SK-N-SH (cell line): ENCODE results near the gene AGAP1. TPM values are rescaled to one million over a fixed set of nuclear protein-coding genes. Genes with fewer than 3 reads are reported as not detected.

Source experiments
- CTCF ChIA-PET: fragments of 300-600, 350-600 bp; formaldehyde crosslinking; extraction: SDS; loops from one replicate; lab custom pipeline; 2021; lab: Yijun Ruan, JAX
- POLR2A ChIA-PET: fragments of 350-600 bp; sonication (Branson Sonifier 250); formaldehyde crosslinking; extraction: SDS; loops from one replicate; lab custom pipeline; 2020; ENCODE audit warnings: antibody characterized with exemption, inconsistent platforms; lab: Yijun Ruan, JAX
- DNase-seq: peaks from one replicate; pipeline ENCODE4 v3.0.0; 2012
- H2AFZ ChIP-seq: fragments of 200-600 bp; sonication (generic); 2 replicates; pipeline ENCODE4 v1.8.1; 2016; ENCODE audit warnings: antibody characterized with exemption, mild to moderate bottlenecking, low read depth
- H3F3A ChIP-seq: fragments of 200-600 bp; sonication (generic); replicated peaks from 2 replicates; pipeline ENCODE3; 2016; ENCODE audit warnings: antibody characterized with exemption, mild to moderate bottlenecking; ENCODE audit not compliant: insufficient read depth
- H3K27ac ChIP-seq, 2 experiments: fragments of 200-500 bp in 1 of 2; fragments of 200-600 bp in 1 of 2; sonication (Bioruptor generic) in 1 of 2; sonication (generic), shearing (Covaris generic) in 1 of 2; 2 replicates each; pipeline versions ENCODE4 v1.5.1 to v1.6.1; 2014 to 2016; ENCODE audit warnings: low read depth in 2 of 2, inconsistent platforms in 1 of 2, low read length in 1 of 2, mild to moderate bottlenecking in 1 of 2, mixed read lengths in 1 of 2
- H3K27me3 ChIP-seq: fragments of 200-600 bp; sonication (generic), shearing (Covaris generic); 2 replicates; pipeline ENCODE4 v1.6.1; 2016; ENCODE audit warnings: mixed run types; ENCODE audit not compliant: insufficient read depth
- H3K36me3 ChIP-seq, 2 experiments: fragments of 200-500 bp in 1 of 2; fragments of 200-600 bp in 1 of 2; sonication (Bioruptor generic) in 1 of 2; sonication (generic) in 1 of 2; replicated peaks in 1 of 2; 2 replicates each; pipeline versions ENCODE3 to v1.5.1; 2014 to 2016; ENCODE audit warnings: low read length in 1 of 2, mild to moderate bottlenecking in 1 of 2; ENCODE audit not compliant: insufficient read depth in 2 of 2, control insufficient read depth in 1 of 2
- H3K4me1 ChIP-seq, 2 experiments: fragments of 200-500 bp in 1 of 2; fragments of 200-600 bp in 1 of 2; sonication (Bioruptor generic) in 1 of 2; sonication (generic), shearing (Covaris generic) in 1 of 2; 2 replicates each; pipeline versions ENCODE4 v1.5.1 to v1.6.1; 2014 to 2016; ENCODE audit warnings: low read depth in 1 of 2, low read length in 1 of 2, mixed run types in 1 of 2; ENCODE audit not compliant: insufficient read depth in 2 of 2, control insufficient read depth in 1 of 2
- H3K4me2 ChIP-seq: fragments of 200-600 bp; sonication (generic), shearing (Covaris generic); 2 replicates; pipeline ENCODE4 v1.6.1; 2017; ENCODE audit warnings: mixed run types
- H3K4me3 ChIP-seq, 2 experiments: fragments of 200-500 bp in 1 of 2; fragments of 200-600 bp in 1 of 2; sonication (Bioruptor generic) in 1 of 2; sonication (generic), shearing (Covaris generic) in 1 of 2; 2 replicates each; pipeline versions ENCODE4 v1.5.1 to v1.8.1; 2014 to 2016; ENCODE audit warnings: low read depth in 2 of 2, inconsistent platforms in 1 of 2, low read length in 1 of 2, mild to moderate bottlenecking in 1 of 2, mixed read lengths in 1 of 2, moderate library complexity in 1 of 2
- H3K79me2 ChIP-seq: fragments of 200-600 bp; sonication (generic); 2 replicates; pipeline ENCODE4 v1.8.1; 2017; ENCODE audit warnings: mild to moderate bottlenecking; ENCODE audit not compliant: insufficient read depth
- H3K9ac ChIP-seq: fragments of 200-600 bp; sonication (generic); 2 replicates; pipeline ENCODE4 v1.6.1; 2017; ENCODE audit warnings: mixed run types
- H3K9me2 ChIP-seq: fragments of 200-600 bp; sonication (generic); 2 replicates; pipeline ENCODE4 v1.6.1; 2017; ENCODE audit warnings: mixed run types
- H3K9me3 ChIP-seq: fragments of 200-600 bp; sonication (generic); 2 replicates; pipeline ENCODE4 v1.6.1; 2017; ENCODE audit warnings: mixed run types, mild to moderate bottlenecking, moderate library complexity
- H4K20me1 ChIP-seq: fragments of 200-600 bp; sonication (generic); 2 replicates; pipeline ENCODE4 v1.6.1; 2017; ENCODE audit warnings: mild to moderate bottlenecking, mixed run types; ENCODE audit not compliant: insufficient read depth
- ELF1 ChIP-seq: IDR thresholded peaks from 2 replicates; pipeline ENCODE4 v1.4.0; 2012
- EP300 ChIP-seq, 2 experiments: IDR thresholded peaks; 2 replicates each; pipeline versions ENCODE4 v1.4.0 to v1.6.1; 2012; ENCODE audit warnings: borderline replicate concordance in 1 of 2, low read depth in 1 of 2, low read length in 1 of 2
- EZH2phosphoT487 ChIP-seq: fragments of 200-600 bp; sonication (generic); IDR thresholded peaks from 2 replicates; pipeline ENCODE4 v1.6.1; 2017; ENCODE audit warnings: low read depth, mixed run types, mild to moderate bottlenecking, antibody characterized with exemption, moderate library complexity, borderline replicate concordance
- FOSL2 ChIP-seq: IDR thresholded peaks from 2 replicates; pipeline ENCODE4 v1.4.0; 2012; ENCODE audit warnings: low read depth, mild to moderate bottlenecking, moderate library complexity, borderline replicate concordance
- FOXM1 ChIP-seq: IDR thresholded peaks from 2 replicates; pipeline ENCODE4 v1.4.0; 2012; ENCODE audit warnings: low read depth, mild to moderate bottlenecking
- JUND ChIP-seq: IDR thresholded peaks from 2 replicates; pipeline ENCODE4 v1.4.0; 2012
- NRF1 ChIP-seq: IDR thresholded peaks from 2 replicates; pipeline ENCODE4 v1.6.1; 2012; ENCODE audit warnings: low read depth, mild to moderate bottlenecking, low read length
- POLR2AphosphoS5 ChIP-seq: IDR thresholded peaks from 2 replicates; pipeline ENCODE4 v1.6.1; 2012; ENCODE audit warnings: low read depth, low read length
- RAD21 ChIP-seq: IDR thresholded peaks from 2 replicates; pipeline ENCODE4 v1.6.1; 2012; ENCODE audit warnings: mild to moderate bottlenecking, low read length
- RCOR1 ChIP-seq: fragments of 150-350 bp; IDR thresholded peaks from 2 replicates; pipeline ENCODE4 v1.6.1; 2017; ENCODE audit warnings: antibody characterized with exemption, low read length
- RFX5 ChIP-seq: IDR thresholded peaks from 2 replicates; pipeline ENCODE4 v1.6.1; 2012; ENCODE audit warnings: mild to moderate bottlenecking, improper control_type of control experiment, low read length
- SIN3A ChIP-seq: IDR thresholded peaks from 2 replicates; pipeline ENCODE4 v1.6.1; 2012; ENCODE audit warnings: low read depth, mild to moderate bottlenecking, low read length, moderate library complexity, borderline replicate concordance
- TAF1 ChIP-seq: IDR thresholded peaks from 2 replicates; pipeline ENCODE4 v1.6.1; 2012; ENCODE audit warnings: low read depth, mild to moderate bottlenecking, low read length, moderate library complexity, borderline replicate concordance
- TEAD4 ChIP-seq: IDR thresholded peaks from 2 replicates; pipeline ENCODE4 v1.4.0; 2012; ENCODE audit warnings: mild to moderate bottlenecking, borderline replicate concordance; ENCODE audit not compliant: insufficient read depth
- YY1 ChIP-seq: IDR thresholded peaks from 2 replicates; pipeline ENCODE4 v1.4.0; 2012; ENCODE audit warnings: low read depth, mild to moderate bottlenecking
- WGBS: methylation state at CpG from one replicate; pipeline ENCODE4 v1.1.6; 2017; ENCODE audit warnings: low lambda C conversion rate; 5-methylcytosine and 5-hydroxymethylcytosine counted together
- polyA plus RNA-seq, 3 experiments: library from polyadenylated mRNA; depleted of rRNA; stranded (reverse); fragments of >200 nt; gene quantifications; 2 replicates each; pipeline ENCODE4 v1.2.3, GENCODE V29; 2012
- TF ChIP-seq, protein P1 (sequence below): IDR thresholded peaks from 2 replicates; pipeline ENCODE4; 2012
- TF ChIP-seq, protein P2 (sequence below): IDR thresholded peaks from 2 replicates; pipeline ENCODE4 v1.4.0; 2012; ENCODE audit warnings: low read depth, borderline replicate concordance
- TF ChIP-seq, protein P3 (sequence below): fragments of 200-600 bp; sonication (generic); IDR thresholded peaks from 2 replicates; pipeline ENCODE4 v1.6.1; 2017; ENCODE audit warnings: antibody characterized with exemption, mild to moderate bottlenecking, moderate library complexity
- TF ChIP-seq, protein P4 (sequence below): IDR thresholded peaks from 2 replicates; pipeline ENCODE4 v1.4.0; 2012; ENCODE audit warnings: low read depth, borderline replicate concordance
- TF ChIP-seq, protein P5 (sequence below): IDR thresholded peaks from 2 replicates; pipeline ENCODE4 v1.4.0; 2012; ENCODE audit warnings: low read depth

AGAP1 gene
- polyA plus RNA-seq, 1 of the 3 experiments (the other 2 are of a cell fraction): 8.8 TPM

DNA sequence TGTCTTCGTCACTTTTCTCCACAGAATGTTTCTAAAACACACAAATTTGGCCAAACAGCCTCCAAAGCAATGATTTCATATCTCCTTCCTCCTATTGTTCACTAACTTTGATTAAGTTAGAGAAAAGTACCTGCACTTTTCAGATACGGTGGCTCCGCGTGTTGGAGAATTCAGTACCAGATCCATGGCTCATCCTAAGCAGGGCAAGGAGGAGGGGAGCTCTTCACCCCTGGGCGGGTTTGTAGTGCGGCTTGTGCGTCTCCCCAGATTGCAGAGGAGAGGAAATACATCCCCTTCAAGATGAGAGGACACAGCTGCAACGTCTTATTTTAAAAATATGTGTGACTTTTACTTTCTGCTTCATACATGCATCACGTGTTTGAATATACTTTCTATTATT is 333.0 kb downstream of the AGAP1 start:
- H3K9me3 ChIP-seq: no peaks in the 10 kb centered on the region
- H3K4me2 ChIP-seq: no peak overlapping the region
- POLR2A ChIA-PET: no interaction called here
- H3K4me3 ChIP-seq: no peak overlapping the region
- CTCF ChIA-PET: interaction anchor here (1.3 to 1.5 kb wide), 2 partner anchors 11 to 47 kb away, joined by 3 read pairs; no protein-coding TSS in a partner anchor
- no peak overlapping the region for H3K27ac ChIP-seq
- no peak for DNase-seq
- H3K36me3 ChIP-seq: peaks cover 2 to 4% of the 10 kb centered on the region in 2 experiments
- no peaks in the 10 kb centered on the region for H4K20me1 ChIP-seq
- H3K27me3 ChIP-seq: no peaks in the 10 kb centered on the region
- H3K4me1 ChIP-seq: no peaks in the 10 kb centered on the region
- WGBS: 97% methylated on average over 9 of the region's 9 CpGs
- H3K9ac ChIP-seq: no peak overlapping the region
- TF ChIP-seq EP300 (IDR thresholded peaks at IDR 0.05; ENCODE audit: borderline replicate concordance in 1 of 2, low read depth in 1 of 2, low read length in 1 of 2) (no peak), FOXM1 (no peak), TAF1 (no peak), RFX5 (no peak), POLR2AphosphoS5 (no peak), EZH2phosphoT487 (no peak), NRF1 (no peak), FOSL2 (no peak), ELF1 (no peak), SIN3A (no peak), RCOR1 (no peak), YY1 (no peak), TEAD4 (no peak), RAD21 (no peak), JUND (no peak)
- TF ChIP-seq, protein P1, sequence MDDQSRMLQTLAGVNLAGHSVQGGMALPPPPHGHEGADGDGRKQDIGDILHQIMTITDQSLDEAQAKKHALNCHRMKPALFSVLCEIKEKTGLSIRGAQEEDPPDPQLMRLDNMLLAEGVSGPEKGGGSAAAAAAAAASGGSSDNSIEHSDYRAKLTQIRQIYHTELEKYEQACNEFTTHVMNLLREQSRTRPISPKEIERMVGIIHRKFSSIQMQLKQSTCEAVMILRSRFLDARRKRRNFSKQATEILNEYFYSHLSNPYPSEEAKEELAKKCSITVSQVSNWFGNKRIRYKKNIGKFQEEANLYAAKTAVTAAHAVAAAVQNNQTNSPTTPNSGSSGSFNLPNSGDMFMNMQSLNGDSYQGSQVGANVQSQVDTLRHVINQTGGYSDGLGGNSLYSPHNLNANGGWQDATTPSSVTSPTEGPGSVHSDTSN: no peak
- TF ChIP-seq, protein P2, sequence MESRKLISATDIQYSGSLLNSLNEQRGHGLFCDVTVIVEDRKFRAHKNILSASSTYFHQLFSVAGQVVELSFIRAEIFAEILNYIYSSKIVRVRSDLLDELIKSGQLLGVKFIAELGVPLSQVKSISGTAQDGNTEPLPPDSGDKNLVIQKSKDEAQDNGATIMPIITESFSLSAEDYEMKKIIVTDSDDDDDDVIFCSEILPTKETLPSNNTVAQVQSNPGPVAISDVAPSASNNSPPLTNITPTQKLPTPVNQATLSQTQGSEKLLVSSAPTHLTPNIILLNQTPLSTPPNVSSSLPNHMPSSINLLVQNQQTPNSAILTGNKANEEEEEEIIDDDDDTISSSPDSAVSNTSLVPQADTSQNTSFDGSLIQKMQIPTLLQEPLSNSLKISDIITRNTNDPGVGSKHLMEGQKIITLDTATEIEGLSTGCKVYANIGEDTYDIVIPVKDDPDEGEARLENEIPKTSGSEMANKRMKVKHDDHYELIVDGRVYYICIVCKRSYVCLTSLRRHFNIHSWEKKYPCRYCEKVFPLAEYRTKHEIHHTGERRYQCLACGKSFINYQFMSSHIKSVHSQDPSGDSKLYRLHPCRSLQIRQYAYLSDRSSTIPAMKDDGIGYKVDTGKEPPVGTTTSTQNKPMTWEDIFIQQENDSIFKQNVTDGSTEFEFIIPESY: no peak
- TF ChIP-seq, protein P3, sequence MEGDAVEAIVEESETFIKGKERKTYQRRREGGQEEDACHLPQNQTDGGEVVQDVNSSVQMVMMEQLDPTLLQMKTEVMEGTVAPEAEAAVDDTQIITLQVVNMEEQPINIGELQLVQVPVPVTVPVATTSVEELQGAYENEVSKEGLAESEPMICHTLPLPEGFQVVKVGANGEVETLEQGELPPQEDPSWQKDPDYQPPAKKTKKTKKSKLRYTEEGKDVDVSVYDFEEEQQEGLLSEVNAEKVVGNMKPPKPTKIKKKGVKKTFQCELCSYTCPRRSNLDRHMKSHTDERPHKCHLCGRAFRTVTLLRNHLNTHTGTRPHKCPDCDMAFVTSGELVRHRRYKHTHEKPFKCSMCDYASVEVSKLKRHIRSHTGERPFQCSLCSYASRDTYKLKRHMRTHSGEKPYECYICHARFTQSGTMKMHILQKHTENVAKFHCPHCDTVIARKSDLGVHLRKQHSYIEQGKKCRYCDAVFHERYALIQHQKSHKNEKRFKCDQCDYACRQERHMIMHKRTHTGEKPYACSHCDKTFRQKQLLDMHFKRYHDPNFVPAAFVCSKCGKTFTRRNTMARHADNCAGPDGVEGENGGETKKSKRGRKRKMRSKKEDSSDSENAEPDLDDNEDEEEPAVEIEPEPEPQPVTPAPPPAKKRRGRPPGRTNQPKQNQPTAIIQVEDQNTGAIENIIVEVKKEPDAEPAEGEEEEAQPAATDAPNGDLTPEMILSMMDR: no peak
- TF ChIP-seq, protein P4, sequence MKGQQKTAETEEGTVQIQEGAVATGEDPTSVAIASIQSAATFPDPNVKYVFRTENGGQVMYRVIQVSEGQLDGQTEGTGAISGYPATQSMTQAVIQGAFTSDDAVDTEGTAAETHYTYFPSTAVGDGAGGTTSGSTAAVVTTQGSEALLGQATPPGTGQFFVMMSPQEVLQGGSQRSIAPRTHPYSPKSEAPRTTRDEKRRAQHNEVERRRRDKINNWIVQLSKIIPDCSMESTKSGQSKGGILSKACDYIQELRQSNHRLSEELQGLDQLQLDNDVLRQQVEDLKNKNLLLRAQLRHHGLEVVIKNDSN: no peak
- TF ChIP-seq, protein P5, sequence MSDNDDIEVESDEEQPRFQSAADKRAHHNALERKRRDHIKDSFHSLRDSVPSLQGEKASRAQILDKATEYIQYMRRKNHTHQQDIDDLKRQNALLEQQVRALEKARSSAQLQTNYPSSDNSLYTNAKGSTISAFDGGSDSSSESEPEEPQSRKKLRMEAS: no peak
- no peak overlapping the region for H2AFZ ChIP-seq
- no peaks in the 10 kb centered on the region for H3K9me2 ChIP-seq
- H3K79me2 ChIP-seq: no peaks in the 10 kb centered on the region
- no peaks in the 10 kb centered on the region for H3F3A ChIP-seq
